Body of pancreas (tissue), 4 donors: ENCODE results near the gene LAMA5. TPM values are rescaled to one million over a fixed set of nuclear protein-coding genes. Genes with fewer than 3 reads are reported as not detected.

Experiments used
- ATAC-seq: fragments of 150-250 bp; one replicate; pipeline ENCODE4 v1.9.1; 2016
- DNase-seq, 4 donors: peaks; one replicate each; pipeline ENCODE4 v3.0.0-alpha.2; 2019
- H3K27ac ChIP-seq, 4 donors: fragments of 200-600 bp; sonication (generic); 1 replicate in 3 of 4; 2 replicates in 1 of 4; pipeline versions ENCODE4 v1.5.1 to v1.6.1; 2016 to 2019; ENCODE audit warnings: mild to moderate bottlenecking in 1 of 4, mixed read lengths in 1 of 4, moderate library complexity in 1 of 4
- H3K27me3 ChIP-seq, 2 donors: fragments of 200-600 bp; sonication (generic); one replicate each; pipeline ENCODE4 v1.6.0; 2016; ENCODE audit warnings: mild to moderate bottlenecking in 1 of 2
- H3K36me3 ChIP-seq, 2 donors: fragments of 200-600 bp; sonication (generic); replicated peaks in 1 of 2; 2 replicates each; pipeline ENCODE4 v1.5.1; 2016; ENCODE audit warnings: low read depth in 2 of 2; ENCODE audit not compliant: insufficient read depth in 1 of 2
- H3K4me1 ChIP-seq: fragments of 200-600 bp; sonication (generic); one replicate; pipeline ENCODE4 v1.6.0; 2016
- H3K4me3 ChIP-seq, 2 donors: fragments of 200-600 bp; sonication (generic); 1 replicate in 1 of 2; 2 replicates in 1 of 2; pipeline ENCODE4 v1.5.1; 2016 to 2019
- H3K9me3 ChIP-seq, 3 donors: fragments of 200-600 bp; sonication (generic); 1 replicate in 2 of 3; 2 replicates in 1 of 3; pipeline ENCODE4 v1.5.1; 2016
- CTCF ChIP-seq, 7 experiments: fragments of 450-650 bp in 4 of 7; fragments of 200-600 bp in 3 of 7; sonication (generic) in 3 of 7; IDR thresholded peaks; one replicate each; pipeline ENCODE4 v1.5.1; 2016 to 2019; ENCODE audit warnings: antibody characterized with exemption in 7 of 7
- POLR2A ChIP-seq, 3 donors: fragments of 450-650 bp; IDR thresholded peaks; one replicate each; pipeline ENCODE4 v1.6.1; 2016; ENCODE audit warnings: antibody characterized with exemption in 3 of 3, mild to moderate bottlenecking in 2 of 3
- WGBS, 2 donors: methylation state at CpG; one replicate each; pipeline ENCODE4 v1.1.5; 2017; 5-methylcytosine and 5-hydroxymethylcytosine counted together
- intact Hi-C: fragments of 100-400 bp; cut with DNase I; formaldehyde crosslinking; loops from one replicate; pipeline ENCODE4 v1.15.1; 2023
- total RNA-seq, 2 donors: library from RNA; depleted of rRNA; stranded (reverse); fragments of >200 nt; gene quantifications; one replicate each; pipeline ENCODE4 v1.1.0, GENCODE V29; 2016

The LAMA5 gene
- total RNA-seq, 2 donors from 2014 or later = 115 to 185 TPM

- no peak for DNase-seq
- Histone ChIP-seq H3K36me3 (peaks cover 0 to 31% of the 10 kb centered on the region in 2 donors), H3K9me3 (no peaks in the 10 kb centered on the region), H3K4me1 (no peaks in the 10 kb centered on the region), H3K27me3 (no peaks in the 10 kb centered on the region), H3K27ac (no peak overlapping the region), H3K4me3 (no peak overlapping the region)
- WGBS, 2 donors = 91 to 100% methylated on average over 1 to 33 of the region's 34 CpGs
- no peak for ATAC-seq
- intact Hi-C loops = no loop called here
- no peak for TF ChIP-seq CTCF (IDR thresholded peaks at IDR 0.05)
- TF ChIP-seq POLR2A (IDR thresholded peaks at IDR 0.05) = no peak
Observed at GRCh38 chr20:62332989-62333819, 33.9 kb downstream of the LAMA5 start.

GRCh38 chr20:62332421-62332820 is 34.7 kb downstream of the LAMA5 start:
- Histone ChIP-seq H3K27me3 (no peaks in the 10 kb centered on the region), H3K27ac (no peak overlapping the region), H3K4me1 (no peaks in the 10 kb centered on the region), H3K9me3 (no peaks in the 10 kb centered on the region), H3K4me3 (no peak overlapping the region), H3K36me3 (peaks cover 0 to 27% of the 10 kb centered on the region in 2 donors)
- intact Hi-C loops = no loop called here
- no peak for DNase-seq
- no peak for ATAC-seq
- WGBS, 2 donors = 60 to 83% methylated on average over 1 to 13 of the region's 16 CpGs
- no peak for TF ChIP-seq CTCF (IDR thresholded peaks at IDR 0.05)
- TF ChIP-seq POLR2A (IDR thresholded peaks at IDR 0.05) = no peak

- no peak overlapping the region for H3K27ac ChIP-seq
- no peaks in the 10 kb centered on the region for H3K9me3 ChIP-seq
- 90 to 95% methylated on average over 17 to 19 of the region's 19 CpGs for WGBS, 2 donors
- no peak for DNase-seq
- H3K36me3 ChIP-seq = peaks cover 0 to 28% of the 10 kb centered on the region in 2 donors
- H3K4me3 ChIP-seq = no peak overlapping the region
- ATAC-seq = no peak
- no peaks in the 10 kb centered on the region for H3K4me1 ChIP-seq
- intact Hi-C loops = no loop called here
- no peaks in the 10 kb centered on the region for H3K27me3 ChIP-seq
- TF ChIP-seq POLR2A (IDR thresholded peaks at IDR 0.05) (no peak), CTCF (IDR thresholded peaks at IDR 0.05) (no peak)
Observed at GRCh38 chr20:62331347-62331746, 35.8 kb downstream of the LAMA5 start.

GRCh38 chr20:62330576-62331317 is 36.4 kb downstream of the LAMA5 start:
- Histone ChIP-seq H3K9me3 (no peaks in the 10 kb centered on the region), H3K36me3 (peaks cover 0 to 29% of the 10 kb centered on the region in 2 donors), H3K4me1 (no peaks in the 10 kb centered on the region), H3K4me3 (no peak overlapping the region), H3K27me3 (no peaks in the 10 kb centered on the region), H3K27ac (no peak overlapping the region)
- intact Hi-C loops = no loop called here
- ATAC-seq (no peak), DNase-seq (no peak)
- WGBS, 2 donors = 88 to 91% methylated on average over 19 to 24 of the region's 46 CpGs
- no peak for TF ChIP-seq CTCF (IDR thresholded peaks at IDR 0.05)
- no peak for TF ChIP-seq POLR2A (IDR thresholded peaks at IDR 0.05)
